Activated effector memory CD4-positive, alpha-beta T cell treated with anti-CD3 and anti-CD28 coated beads, Interleukin-2, amount 50 U/mL, for 16 hours (primary cell): ENCODE results near the gene COL9A1.
"Not testable (repeated sequence)": the region's sequence is repeated elsewhere in the genome, so short reads cannot be mapped to it uniquely, and the experiment has no call there.

Source experiments
- DNase-seq: peaks from one replicate; pipeline ENCODE4 v3.0.0-alpha.2; 2020

The COL9A1 gene

GRCh38 chr6:70303034-70303525 lies at the start of gene COL9A1:
Gene COL9A1 (minus strand): TSS chr6:70303084. CDS start chr6:70302924, 160 bp downstream.
- no peak for DNase-seq

GRCh38 chr6:70351461-70351860 lies 48.6 kb upstream of the COL9A1 start:
- no peak for DNase-seq

- no peak for DNase-seq
Measured at GRCh38 chr6:70345619-70346018, 42.7 kb upstream of the COL9A1 start.

- no peak for DNase-seq
Measured at GRCh38 chr6:70343313-70343712, 40.4 kb upstream of the COL9A1 start.

- DNase-seq: not testable (repeated sequence)
Measured at GRCh38 chr6:70339810-70340209, 36.9 kb upstream of the COL9A1 start.

- DNase-seq: no peak
Measured at GRCh38 chr6:70338775-70339174, 35.9 kb upstream of the COL9A1 start.

- DNase-seq: no peak
Measured at GRCh38 chr6:70337743-70338105, 34.8 kb upstream of the COL9A1 start.

- no peak for DNase-seq
Measured at GRCh38 chr6:70336996-70337742, 34.3 kb upstream of the COL9A1 start.

- DNase-seq: no peak
Measured at GRCh38 chr6:70327036-70327435, 24.2 kb upstream of the COL9A1 start.

GRCh38 chr6:70325009-70325408 lies 22.1 kb upstream of the COL9A1 start:
- no peak for DNase-seq

- not testable (repeated sequence) for DNase-seq
Measured at GRCh38 chr6:70317799-70318198, 14.9 kb upstream of the COL9A1 start.

- no peak for DNase-seq
Measured at GRCh38 chr6:70315079-70315751, 12.3 kb upstream of the COL9A1 start.

- no peak for DNase-seq
Measured at GRCh38 chr6:70314296-70314695, 11.4 kb upstream of the COL9A1 start.

GRCh38 chr6:70312165-70312745 lies 9.4 kb upstream of the COL9A1 start:
- DNase-seq: no peak

- no peak for DNase-seq
Measured at GRCh38 chr6:70310063-70310694, 7.3 kb upstream of the COL9A1 start.

- no peak for DNase-seq
Measured at GRCh38 chr6:70309243-70309642, 6.4 kb upstream of the COL9A1 start.

GRCh38 chr6:70308142-70308541 lies 5.3 kb upstream of the COL9A1 start:
- not testable (repeated sequence) for DNase-seq

- DNase-seq: no peak
Measured at GRCh38 chr6:70307008-70307407, 4.1 kb upstream of the COL9A1 start.

GRCh38 chr6:70304616-70305015 lies 1.7 kb upstream of the COL9A1 start:
- DNase-seq: no peak

- DNase-seq: no peak
Measured at GRCh38 chr6:70299456-70299855, 3.4 kb downstream of the COL9A1 start.

- DNase-seq: no peak
Measured at GRCh38 chr6:70298068-70298467, 4.8 kb downstream of the COL9A1 start.

GRCh38 chr6:70292193-70292592 lies 10.7 kb downstream of the COL9A1 start:
- no peak for DNase-seq

GRCh38 chr6:70289299-70289698 lies 13.6 kb downstream of the COL9A1 start:
- DNase-seq: no peak

- no peak for DNase-seq
Measured at GRCh38 chr6:70286905-70287304, 16.0 kb downstream of the COL9A1 start.
